HG03064 (cell line): ENCODE measurements around the gene SORCS2.
A peak's percentile ranks its signal among the peaks of the same experiment; 100 is the strongest.

Experiments used
- ATAC-seq: cut with Tn5 transposase; IDR thresholded peaks from one replicate; pipeline ENCODE4 v1.9.1; 2021; ENCODE audit warnings: low read depth; ENCODE audit not compliant: unreplicated experiment

SORCS2 gene

GRCh38 chr4:7240306-7240705 lies 48.0 kb downstream of the SORCS2 start:
- no peak for ATAC-seq

GRCh38 chr4:7241597-7242125 lies 49.3 kb downstream of the SORCS2 start:
- ATAC-seq, result no peak

GRCh38 chr4:7242766-7243165 lies 50.4 kb downstream of the SORCS2 start:
- no peak for ATAC-seq

GRCh38 chr4:7243609-7244330 lies 51.4 kb downstream of the SORCS2 start:
- ATAC-seq, result no peak

- no peak for ATAC-seq
These were observed 52.0 kb downstream of the SORCS2 start for GRCh38 chr4:7244331-7244665.

- ATAC-seq, result no peak
These were observed 52.5 kb downstream of the SORCS2 start for GRCh38 chr4:7244751-7245320.

GRCh38 chr4:7247521-7247920 lies 55.2 kb downstream of the SORCS2 start:
- no peak for ATAC-seq

GRCh38 chr4:7247946-7248345 lies 55.6 kb downstream of the SORCS2 start:
- ATAC-seq, result no peak

GRCh38 chr4:7248857-7249256 lies 56.5 kb downstream of the SORCS2 start:
- ATAC-seq, result no peak

GRCh38 chr4:7251321-7251720 lies 59.0 kb downstream of the SORCS2 start:
- no peak for ATAC-seq

GRCh38 chr4:7252051-7252450 lies 59.7 kb downstream of the SORCS2 start:
- ATAC-seq, result no peak

GRCh38 chr4:7252510-7253340 lies 60.4 kb downstream of the SORCS2 start:
- no peak for ATAC-seq

GRCh38 chr4:7253341-7253700 lies 61.0 kb downstream of the SORCS2 start:
- no peak for ATAC-seq

- no peak for ATAC-seq
These were observed 61.5 kb downstream of the SORCS2 start for GRCh38 chr4:7253837-7254236.

GRCh38 chr4:7254736-7255487 lies 62.6 kb downstream of the SORCS2 start:
- ATAC-seq, result peak; percentile 95

GRCh38 chr4:7255488-7255881 lies 63.1 kb downstream of the SORCS2 start:
- no peak for ATAC-seq

- ATAC-seq, result no peak
These were observed 63.7 kb downstream of the SORCS2 start for GRCh38 chr4:7255996-7256395.

- no peak for ATAC-seq
These were observed 64.9 kb downstream of the SORCS2 start for GRCh38 chr4:7256984-7257810.

GRCh38 chr4:7259039-7259438 lies 66.7 kb downstream of the SORCS2 start:
- ATAC-seq, result no peak

- no peak for ATAC-seq
These were observed 68.2 kb downstream of the SORCS2 start for GRCh38 chr4:7260569-7260968.
